Adipocyte (in vitro differentiated cells): ENCODE results near the gene SNAP47.

Source experiments
- DNase-seq: peaks from one replicate; pipeline ENCODE4 v3.0.0-alpha.2; 2015; ENCODE audit warnings: low read depth
- H3K27me3 ChIP-seq: replicated peaks from 2 replicates; pipeline ENCODE4 v1.7.0; 2013; ENCODE audit warnings: mild to moderate bottlenecking, low read length, moderate library complexity; ENCODE audit not compliant: control insufficient read depth, insufficient read depth
- H3K36me3 ChIP-seq: 2 replicates; pipeline ENCODE4 v1.7.0; 2013; ENCODE audit warnings: low read length, mild to moderate bottlenecking, moderate library complexity; ENCODE audit not compliant: control insufficient read depth, insufficient read depth, severe bottlenecking
- H3K4me1 ChIP-seq: 2 replicates; pipeline ENCODE4 v1.7.0; 2013; ENCODE audit warnings: mild to moderate bottlenecking, low read length, moderate library complexity; ENCODE audit not compliant: control insufficient read depth, insufficient read depth
- H3K4me3 ChIP-seq: 2 replicates; pipeline ENCODE4 v1.7.0; 2013; ENCODE audit warnings: mild to moderate bottlenecking, low read length, moderate library complexity
- H3K9ac ChIP-seq: 2 replicates; pipeline ENCODE4 v1.7.0; 2013; ENCODE audit warnings: mild to moderate bottlenecking, low read length, moderate library complexity
- H3K9me3 ChIP-seq: 2 replicates; pipeline ENCODE4 v1.7.0; 2013; ENCODE audit warnings: mild to moderate bottlenecking, low read length, moderate library complexity; ENCODE audit not compliant: control insufficient read depth

SNAP47 gene

GRCh38 chr1:227790868-227791267 lies 55.6 kb downstream of the SNAP47 start:
- Histone ChIP-seq H3K4me1 (peaks cover 28% of the 10 kb centered on the region), H3K9me3 (no peaks in the 10 kb centered on the region), H3K36me3 (no peaks in the 10 kb centered on the region), H3K27me3 (peaks cover 4% of the 10 kb centered on the region), H3K9ac (no peak overlapping the region), H3K4me3 (no peak overlapping the region)
- DNase-seq, result no peak

GRCh38 chr1:227791425-227792143 lies 56.3 kb downstream of the SNAP47 start:
- Histone ChIP-seq H3K4me3 (no peak overlapping the region), H3K9me3 (no peaks in the 10 kb centered on the region), H3K36me3 (no peaks in the 10 kb centered on the region), H3K9ac (no peak overlapping the region), H3K4me1 (peaks cover 28% of the 10 kb centered on the region), H3K27me3 (peaks cover 4% of the 10 kb centered on the region)
- no peak for DNase-seq

- H3K9ac ChIP-seq, result no peak overlapping the region
- H3K9me3 ChIP-seq, result no peaks in the 10 kb centered on the region
- no peak overlapping the region for H3K4me3 ChIP-seq
- no peaks in the 10 kb centered on the region for H3K27me3 ChIP-seq
- H3K36me3 ChIP-seq, result no peaks in the 10 kb centered on the region
- peaks cover 19% of the 10 kb centered on the region for H3K4me1 ChIP-seq
- DNase-seq, result no peak
Measured at GRCh38 chr1:227792216-227793078, 57.2 kb downstream of the SNAP47 start.

GRCh38 chr1:227793079-227793947 lies 58.1 kb downstream of the SNAP47 start:
- no peak for DNase-seq

GRCh38 chr1:227793948-227794816 lies 58.9 kb downstream of the SNAP47 start:
- DNase-seq, result peak; percentile 94
- Histone ChIP-seq H3K4me3 (peak overlapping the region; percentile 19), H3K9me3 (no peaks in the 10 kb centered on the region), H3K36me3 (no peaks in the 10 kb centered on the region), H3K9ac (peak overlapping the region; percentile 58), H3K4me1 (peaks cover 16% of the 10 kb centered on the region), H3K27me3 (peaks cover 3% of the 10 kb centered on the region)

More at GRCh38 chr1:227793079-227793947, 58.1 kb downstream of the SNAP47 start:
- Histone ChIP-seq H3K4me1 (peaks cover 16% of the 10 kb centered on the region), H3K4me3 (no peak overlapping the region), H3K9ac (no peak overlapping the region), H3K9me3 (no peaks in the 10 kb centered on the region), H3K36me3 (no peaks in the 10 kb centered on the region), H3K27me3 (no peaks in the 10 kb centered on the region)

- Histone ChIP-seq H3K9ac (no peak overlapping the region), H3K4me1 (peaks cover 16% of the 10 kb centered on the region), H3K9me3 (peaks cover 6% of the 10 kb centered on the region), H3K27me3 (peaks cover 3% of the 10 kb centered on the region), H3K36me3 (no peaks in the 10 kb centered on the region), H3K4me3 (no peak overlapping the region)
- no peak for DNase-seq
Measured at GRCh38 chr1:227794817-227795192, 59.6 kb downstream of the SNAP47 start.

GRCh38 chr1:227795732-227796131 lies 60.5 kb downstream of the SNAP47 start:
- peaks cover 3% of the 10 kb centered on the region for H3K27me3 ChIP-seq
- peaks cover 16% of the 10 kb centered on the region for H3K4me1 ChIP-seq
- H3K9ac ChIP-seq, result no peak overlapping the region
- no peak overlapping the region for H3K4me3 ChIP-seq
- H3K36me3 ChIP-seq, result no peaks in the 10 kb centered on the region
- DNase-seq, result no peak
- H3K9me3 ChIP-seq, result peaks cover 6% of the 10 kb centered on the region

- Histone ChIP-seq H3K9me3 (peaks cover 6% of the 10 kb centered on the region), H3K36me3 (no peaks in the 10 kb centered on the region), H3K27me3 (peaks cover 3% of the 10 kb centered on the region), H3K4me1 (peaks cover 16% of the 10 kb centered on the region), H3K4me3 (no peak overlapping the region), H3K9ac (no peak overlapping the region)
- no peak for DNase-seq
Measured at GRCh38 chr1:227796359-227796915, 61.2 kb downstream of the SNAP47 start.

- Histone ChIP-seq H3K9me3 (peaks cover 6% of the 10 kb centered on the region), H3K27me3 (peaks cover 3% of the 10 kb centered on the region), H3K36me3 (no peaks in the 10 kb centered on the region), H3K4me3 (no peak overlapping the region), H3K9ac (no peak overlapping the region), H3K4me1 (peaks cover 16% of the 10 kb centered on the region)
- DNase-seq, result no peak
Measured at GRCh38 chr1:227797144-227797543, 61.9 kb downstream of the SNAP47 start.

GRCh38 chr1:227797625-227798024 lies 62.4 kb downstream of the SNAP47 start:
- no peak for DNase-seq
- no peaks in the 10 kb centered on the region for H3K36me3 ChIP-seq

More at GRCh38 chr1:227797625-227798024, 62.4 kb downstream of the SNAP47 start:
- Histone ChIP-seq H3K27me3 (peaks cover 3% of the 10 kb centered on the region), H3K9ac (no peak overlapping the region), H3K4me3 (no peak overlapping the region), H3K4me1 (peaks cover 16% of the 10 kb centered on the region), H3K9me3 (peaks cover 7% of the 10 kb centered on the region)
